Measurements from ENCODE around the gene ATP5F1E. TPM values are rescaled to one million over a fixed set of nuclear protein-coding genes. Genes with fewer than 3 reads are reported as not detected.

The ATP5F1E gene
- total RNA-seq, 1 experiment from 2014 or later, result 41.1 TPM

DNA sequence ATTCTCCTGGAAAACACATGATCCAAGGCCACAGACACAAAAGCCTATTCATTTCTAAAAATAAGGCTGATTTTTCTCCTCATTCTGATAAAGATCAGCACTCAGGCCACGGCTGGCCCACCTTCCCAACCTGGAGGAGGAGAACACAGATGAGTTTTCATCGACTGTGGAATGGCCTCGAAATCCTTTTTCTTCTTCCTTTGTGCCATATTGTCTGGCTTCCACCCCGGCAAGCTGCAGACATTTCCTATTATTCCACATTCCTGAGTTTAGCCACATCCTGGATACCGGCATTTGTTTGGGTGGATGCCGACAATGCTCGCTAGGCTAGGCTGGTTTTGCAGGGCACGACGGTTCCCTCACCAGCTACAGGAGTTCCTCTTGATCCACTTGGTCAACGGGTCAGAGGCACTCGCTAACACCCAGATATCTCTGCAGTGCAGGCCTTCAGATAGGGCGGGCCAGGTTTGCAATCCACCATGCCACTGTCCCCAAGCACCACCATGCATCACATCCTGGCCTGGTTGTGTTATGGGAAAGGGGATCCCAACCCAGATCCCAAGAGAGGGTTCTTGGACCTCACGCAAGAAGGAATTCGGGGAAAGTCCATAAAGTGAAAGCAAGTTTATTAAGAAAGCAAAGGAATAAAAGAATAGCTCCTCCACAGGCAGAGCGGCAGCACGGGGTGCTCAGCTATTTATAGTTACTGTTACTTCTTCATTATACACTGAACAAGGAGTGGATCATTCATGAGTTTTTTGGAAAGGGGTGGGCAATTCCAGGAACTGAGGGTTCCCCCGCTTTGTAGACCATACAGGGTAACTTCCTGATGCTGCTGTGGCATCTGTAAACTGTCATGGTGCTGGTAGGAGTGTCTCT lies 20.9 kb downstream of the ATP5F1E start:
- H3K9me3 Mint-ChIP-seq, result no peaks in the 10 kb centered on the region
- peaks cover 15% of the 10 kb centered on the region for H3K4me1 Mint-ChIP-seq
- peaks cover 29% of the 10 kb centered on the region for H3K27me3 Mint-ChIP-seq (ENCODE audit: low read depth)
- TF ChIP-seq, protein P1, sequence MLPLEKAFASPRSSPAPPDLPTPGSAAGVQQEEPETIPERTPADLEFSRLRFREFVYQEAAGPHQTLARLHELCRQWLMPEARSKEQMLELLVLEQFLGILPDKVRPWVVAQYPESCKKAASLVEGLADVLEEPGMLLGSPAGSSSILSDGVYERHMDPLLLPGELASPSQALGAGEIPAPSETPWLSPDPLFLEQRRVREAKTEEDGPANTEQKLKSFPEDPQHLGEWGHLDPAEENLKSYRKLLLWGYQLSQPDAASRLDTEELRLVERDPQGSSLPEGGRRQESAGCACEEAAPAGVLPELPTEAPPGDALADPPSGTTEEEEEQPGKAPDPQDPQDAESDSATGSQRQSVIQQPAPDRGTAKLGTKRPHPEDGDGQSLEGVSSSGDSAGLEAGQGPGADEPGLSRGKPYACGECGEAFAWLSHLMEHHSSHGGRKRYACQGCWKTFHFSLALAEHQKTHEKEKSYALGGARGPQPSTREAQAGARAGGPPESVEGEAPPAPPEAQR (CRISPR knock-in tag; IDR thresholded peaks at IDR 0.05), result no peak
- TF ChIP-seq, protein P2, sequence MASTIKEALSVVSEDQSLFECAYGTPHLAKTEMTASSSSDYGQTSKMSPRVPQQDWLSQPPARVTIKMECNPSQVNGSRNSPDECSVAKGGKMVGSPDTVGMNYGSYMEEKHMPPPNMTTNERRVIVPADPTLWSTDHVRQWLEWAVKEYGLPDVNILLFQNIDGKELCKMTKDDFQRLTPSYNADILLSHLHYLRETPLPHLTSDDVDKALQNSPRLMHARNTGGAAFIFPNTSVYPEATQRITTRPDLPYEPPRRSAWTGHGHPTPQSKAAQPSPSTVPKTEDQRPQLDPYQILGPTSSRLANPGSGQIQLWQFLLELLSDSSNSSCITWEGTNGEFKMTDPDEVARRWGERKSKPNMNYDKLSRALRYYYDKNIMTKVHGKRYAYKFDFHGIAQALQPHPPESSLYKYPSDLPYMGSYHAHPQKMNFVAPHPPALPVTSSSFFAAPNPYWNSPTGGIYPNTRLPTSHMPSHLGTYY (CRISPR knock-in tag; IDR thresholded peaks at IDR 0.05), result no peak
- no peak for TF ChIP-seq FOXJ3 (CRISPR knock-in tag; IDR thresholded peaks at IDR 0.05; ENCODE audit: borderline replicate concordance)
- no peak for TF ChIP-seq ZNF219 (CRISPR knock-in tag; IDR thresholded peaks at IDR 0.05; ENCODE audit: borderline replicate concordance)
- no peak for TF ChIP-seq TEAD1 (CRISPR knock-in tag; IDR thresholded peaks at IDR 0.05)
- TF ChIP-seq ATF1 (CRISPR knock-in tag; IDR thresholded peaks at IDR 0.05), result no peak
- TF ChIP-seq, protein P3, sequence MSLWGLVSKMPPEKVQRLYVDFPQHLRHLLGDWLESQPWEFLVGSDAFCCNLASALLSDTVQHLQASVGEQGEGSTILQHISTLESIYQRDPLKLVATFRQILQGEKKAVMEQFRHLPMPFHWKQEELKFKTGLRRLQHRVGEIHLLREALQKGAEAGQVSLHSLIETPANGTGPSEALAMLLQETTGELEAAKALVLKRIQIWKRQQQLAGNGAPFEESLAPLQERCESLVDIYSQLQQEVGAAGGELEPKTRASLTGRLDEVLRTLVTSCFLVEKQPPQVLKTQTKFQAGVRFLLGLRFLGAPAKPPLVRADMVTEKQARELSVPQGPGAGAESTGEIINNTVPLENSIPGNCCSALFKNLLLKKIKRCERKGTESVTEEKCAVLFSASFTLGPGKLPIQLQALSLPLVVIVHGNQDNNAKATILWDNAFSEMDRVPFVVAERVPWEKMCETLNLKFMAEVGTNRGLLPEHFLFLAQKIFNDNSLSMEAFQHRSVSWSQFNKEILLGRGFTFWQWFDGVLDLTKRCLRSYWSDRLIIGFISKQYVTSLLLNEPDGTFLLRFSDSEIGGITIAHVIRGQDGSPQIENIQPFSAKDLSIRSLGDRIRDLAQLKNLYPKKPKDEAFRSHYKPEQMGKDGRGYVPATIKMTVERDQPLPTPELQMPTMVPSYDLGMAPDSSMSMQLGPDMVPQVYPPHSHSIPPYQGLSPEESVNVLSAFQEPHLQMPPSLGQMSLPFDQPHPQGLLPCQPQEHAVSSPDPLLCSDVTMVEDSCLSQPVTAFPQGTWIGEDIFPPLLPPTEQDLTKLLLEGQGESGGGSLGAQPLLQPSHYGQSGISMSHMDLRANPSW (CRISPR knock-in tag; conservative IDR thresholded peaks at IDR 0.05; ENCODE audit: low read depth), result no peak
- TF ChIP-seq JAZF1 (CRISPR knock-in tag; IDR thresholded peaks at IDR 0.05), result no peak
- TF ChIP-seq ELF4 (CRISPR knock-in tag; IDR thresholded peaks at IDR 0.05; ENCODE audit: low read depth), result no peak
- TF ChIP-seq GRHL2 (CRISPR knock-in tag; IDR thresholded peaks at IDR 0.05; ENCODE audit: insufficient replicate concordance, severe bottlenecking), result no peak
- TF ChIP-seq, protein P4, sequence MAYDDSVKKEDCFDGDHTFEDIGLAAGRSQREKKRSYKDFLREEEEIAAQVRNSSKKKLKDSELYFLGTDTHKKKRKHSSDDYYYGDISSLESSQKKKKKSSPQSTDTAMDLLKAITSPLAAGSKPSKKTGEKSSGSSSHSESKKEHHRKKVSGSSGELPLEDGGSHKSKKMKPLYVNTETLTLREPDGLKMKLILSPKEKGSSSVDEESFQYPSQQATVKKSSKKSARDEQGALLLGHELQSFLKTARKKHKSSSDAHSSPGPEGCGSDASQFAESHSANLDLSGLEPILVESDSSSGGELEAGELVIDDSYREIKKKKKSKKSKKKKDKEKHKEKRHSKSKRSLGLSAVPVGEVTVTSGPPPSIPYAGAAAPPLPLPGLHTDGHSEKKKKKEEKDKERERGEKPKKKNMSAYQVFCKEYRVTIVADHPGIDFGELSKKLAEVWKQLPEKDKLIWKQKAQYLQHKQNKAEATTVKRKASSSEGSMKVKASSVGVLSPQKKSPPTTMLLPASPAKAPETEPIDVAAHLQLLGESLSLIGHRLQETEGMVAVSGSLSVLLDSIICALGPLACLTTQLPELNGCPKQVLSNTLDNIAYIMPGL (CRISPR knock-in tag; IDR thresholded peaks at IDR 0.05), result no peak
- no peak for TF ChIP-seq NR3C1 (CRISPR knock-in tag; conservative IDR thresholded peaks at IDR 0.05; ENCODE audit: low read depth)
- no peak for TF ChIP-seq ZNF121 (CRISPR knock-in tag; IDR thresholded peaks at IDR 0.05)
- TF ChIP-seq TEAD4 (CRISPR knock-in tag; IDR thresholded peaks at IDR 0.05), result no peak
- TF ChIP-seq ETV6 (CRISPR knock-in tag; IDR thresholded peaks at IDR 0.05), result no peak
- TF ChIP-seq TCF7 (CRISPR knock-in tag; IDR thresholded peaks at IDR 0.05; ENCODE audit: low read depth), result no peak
- peak; percentile 10 for DNase-seq (ENCODE audit: low spot score)
- no peak overlapping the region for H3K4me3 Mint-ChIP-seq
- H3K27ac Mint-ChIP-seq, result no peak overlapping the region
- ChIA-PET POLR2A (no interaction called here), CTCF (interaction anchor here (1.5 to 1.7 kb wide), 2 partner anchors 197 to 211 kb away, joined by 6 to 7 read pairs; no protein-coding TSS in a partner anchor)
- H3K36me3 Mint-ChIP-seq, result no peaks in the 10 kb centered on the region
- no peak for ATAC-seq

DNA sequence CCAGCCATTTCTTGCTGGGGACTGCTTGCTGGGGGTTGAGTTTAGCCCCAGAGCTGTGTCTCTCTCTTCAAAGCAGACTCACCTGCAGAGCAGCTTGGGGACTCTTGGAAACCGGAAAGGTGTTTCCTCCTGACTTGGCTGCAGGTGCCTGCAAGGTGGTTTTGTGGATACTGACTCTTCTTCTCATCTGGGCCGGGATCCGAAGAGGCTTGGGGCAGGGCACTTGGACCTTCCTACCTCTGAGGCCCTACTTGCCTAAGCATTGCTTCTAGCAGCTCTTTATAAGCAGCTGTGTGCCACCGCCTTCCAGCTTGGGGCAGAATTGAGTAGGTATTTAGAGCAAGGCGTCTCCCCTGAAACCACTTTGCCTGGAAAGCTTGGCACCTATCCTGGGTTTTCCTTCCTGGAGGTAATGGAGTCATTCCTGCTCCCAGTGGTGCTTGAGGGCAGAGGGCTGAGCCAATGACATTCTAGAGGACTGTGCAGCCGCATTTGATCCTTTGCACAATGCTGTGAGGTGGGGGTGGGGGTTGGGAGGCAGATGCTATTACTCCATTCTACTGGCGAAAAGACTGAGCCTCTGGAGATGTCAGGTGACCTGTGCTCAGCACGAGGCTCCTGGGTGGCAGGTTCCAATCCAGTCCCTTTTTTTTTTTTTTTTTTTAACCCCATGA lies 21.7 kb downstream of the ATP5F1E start:
- DNase-seq (ENCODE audit: low spot score), result no peak
- TF ChIP-seq ZNF671 (CRISPR knock-in tag; IDR thresholded peaks at IDR 0.05), result no peak
- Mint-ChIP-seq H3K27ac (no peak overlapping the region), H3K4me1 (peaks cover 15% of the 10 kb centered on the region), H3K4me3 (no peak overlapping the region), H3K9me3 (no peaks in the 10 kb centered on the region), H3K27me3 (ENCODE audit: low read depth) (peaks cover 33% of the 10 kb centered on the region), H3K36me3 (no peaks in the 10 kb centered on the region)
- ATAC-seq, result no peak
- CTCF ChIA-PET, result interaction anchor here (1.5 to 1.7 kb wide), 2 partner anchors 197 to 211 kb away, joined by 6 to 7 read pairs; no protein-coding TSS in a partner anchor
- POLR2A ChIA-PET, result no interaction called here
